ACHN (cell line): Measurements from ENCODE around the gene MSANTD3.

ENCODE experiments used
- DNase-seq: peaks from one replicate; pipeline ENCODE4 v3.0.0-alpha.2; 2015
- in situ Hi-C: cut with HindIII; loops from 2 replicates; pipeline ENCODE4 v1.10.0; 2017; ENCODE audit warnings: low sequenced_read_pairs, low pct_ligation_motif_present, low pct_unique_long_range_greater_than_20kb

MSANTD3 gene

GRCh38 chr9:100486479-100487176, 59.7 kb downstream of the MSANTD3 start:
- no peak for DNase-seq
- in situ Hi-C loops = no loop called here

GRCh38 chr9:100488177-100488576, 61.2 kb downstream of the MSANTD3 start:
- DNase-seq = no peak
- in situ Hi-C loops = no loop called here

GRCh38 chr9:100489836-100490235, 62.9 kb downstream of the MSANTD3 start:
- DNase-seq = no peak
- in situ Hi-C loops = no loop called here

- in situ Hi-C loops = no loop called here
- peak; percentile 10 for DNase-seq
Observed at GRCh38 chr9:100492952-100493351, 66.0 kb downstream of the MSANTD3 start.

GRCh38 chr9:100498592-100498991, 71.6 kb downstream of the MSANTD3 start:
- in situ Hi-C loops = no loop called here
- DNase-seq = no peak

- in situ Hi-C loops = no loop called here
- no peak for DNase-seq
Observed at GRCh38 chr9:100499460-100499859, 72.5 kb downstream of the MSANTD3 start.

- DNase-seq = no peak
- in situ Hi-C loops = no loop called here
Observed at GRCh38 chr9:100499866-100500265, 72.9 kb downstream of the MSANTD3 start.
